22Rv1 (cell line): ENCODE measurements around the gene SLC9A7.

Experiments
- H3K27ac ChIP-seq: fragments of 450-650 bp; 2 replicates; pipeline ENCODE4 v1.5.1; 2017
- ZFX ChIP-seq: fragments of 450-650 bp; IDR thresholded peaks from 2 replicates; pipeline ENCODE4 v1.6.1; 2017; ENCODE audit warnings: antibody characterized with exemption, borderline replicate concordance
- TF ChIP-seq, protein P1 (sequence below): fragments of 450-650 bp; IDR thresholded peaks from 2 replicates; pipeline ENCODE4 v1.5.1; 2017; ENCODE audit warnings: mild to moderate bottlenecking

SLC9A7 gene

GRCh38 chrX:46687619-46688018, 71.3 kb downstream of the SLC9A7 start:
- no peak overlapping the region for H3K27ac ChIP-seq
- TF ChIP-seq, protein P1, sequence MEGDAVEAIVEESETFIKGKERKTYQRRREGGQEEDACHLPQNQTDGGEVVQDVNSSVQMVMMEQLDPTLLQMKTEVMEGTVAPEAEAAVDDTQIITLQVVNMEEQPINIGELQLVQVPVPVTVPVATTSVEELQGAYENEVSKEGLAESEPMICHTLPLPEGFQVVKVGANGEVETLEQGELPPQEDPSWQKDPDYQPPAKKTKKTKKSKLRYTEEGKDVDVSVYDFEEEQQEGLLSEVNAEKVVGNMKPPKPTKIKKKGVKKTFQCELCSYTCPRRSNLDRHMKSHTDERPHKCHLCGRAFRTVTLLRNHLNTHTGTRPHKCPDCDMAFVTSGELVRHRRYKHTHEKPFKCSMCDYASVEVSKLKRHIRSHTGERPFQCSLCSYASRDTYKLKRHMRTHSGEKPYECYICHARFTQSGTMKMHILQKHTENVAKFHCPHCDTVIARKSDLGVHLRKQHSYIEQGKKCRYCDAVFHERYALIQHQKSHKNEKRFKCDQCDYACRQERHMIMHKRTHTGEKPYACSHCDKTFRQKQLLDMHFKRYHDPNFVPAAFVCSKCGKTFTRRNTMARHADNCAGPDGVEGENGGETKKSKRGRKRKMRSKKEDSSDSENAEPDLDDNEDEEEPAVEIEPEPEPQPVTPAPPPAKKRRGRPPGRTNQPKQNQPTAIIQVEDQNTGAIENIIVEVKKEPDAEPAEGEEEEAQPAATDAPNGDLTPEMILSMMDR, result no peak
- no peak for TF ChIP-seq ZFX

- H3K27ac ChIP-seq, result no peak overlapping the region
- TF ChIP-seq, protein P1, result peak; percentile 79
- no peak for TF ChIP-seq ZFX
Observed at GRCh38 chrX:46686003-46686645, 72.8 kb downstream of the SLC9A7 start.

DNA sequence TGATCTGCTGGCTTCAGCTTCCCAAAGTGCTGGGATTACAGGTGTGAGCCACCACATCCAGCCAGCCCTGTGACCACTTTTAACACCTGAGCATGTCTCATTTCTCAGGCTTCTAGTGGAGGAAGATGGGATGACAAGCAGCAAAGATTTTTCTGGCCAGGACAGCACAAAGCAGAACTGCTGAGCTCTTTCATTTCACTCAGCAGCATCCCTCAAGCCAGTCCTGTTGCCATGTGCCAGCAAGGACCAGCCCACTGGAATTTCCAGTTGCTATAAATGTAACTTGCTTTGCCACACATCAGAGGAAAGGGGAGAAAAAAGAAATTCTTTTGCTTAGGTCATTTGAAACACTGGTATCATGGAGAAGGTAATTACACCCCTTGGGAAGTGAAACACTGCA, 75.9 kb downstream of the SLC9A7 start:
- TF ChIP-seq ZFX, result no peak
- TF ChIP-seq, protein P1, result no peak
- H3K27ac ChIP-seq, result no peak overlapping the region

GRCh38 chrX:46681849-46682248, 77.1 kb downstream of the SLC9A7 start:
- H3K27ac ChIP-seq, result no peak overlapping the region
- no peak for TF ChIP-seq ZFX
- TF ChIP-seq, protein P1, result no peak

- TF ChIP-seq, protein P1, result no peak
- TF ChIP-seq ZFX, result no peak
- no peak overlapping the region for H3K27ac ChIP-seq
Observed at GRCh38 chrX:46678232-46678631, 80.7 kb downstream of the SLC9A7 start.

DNA sequence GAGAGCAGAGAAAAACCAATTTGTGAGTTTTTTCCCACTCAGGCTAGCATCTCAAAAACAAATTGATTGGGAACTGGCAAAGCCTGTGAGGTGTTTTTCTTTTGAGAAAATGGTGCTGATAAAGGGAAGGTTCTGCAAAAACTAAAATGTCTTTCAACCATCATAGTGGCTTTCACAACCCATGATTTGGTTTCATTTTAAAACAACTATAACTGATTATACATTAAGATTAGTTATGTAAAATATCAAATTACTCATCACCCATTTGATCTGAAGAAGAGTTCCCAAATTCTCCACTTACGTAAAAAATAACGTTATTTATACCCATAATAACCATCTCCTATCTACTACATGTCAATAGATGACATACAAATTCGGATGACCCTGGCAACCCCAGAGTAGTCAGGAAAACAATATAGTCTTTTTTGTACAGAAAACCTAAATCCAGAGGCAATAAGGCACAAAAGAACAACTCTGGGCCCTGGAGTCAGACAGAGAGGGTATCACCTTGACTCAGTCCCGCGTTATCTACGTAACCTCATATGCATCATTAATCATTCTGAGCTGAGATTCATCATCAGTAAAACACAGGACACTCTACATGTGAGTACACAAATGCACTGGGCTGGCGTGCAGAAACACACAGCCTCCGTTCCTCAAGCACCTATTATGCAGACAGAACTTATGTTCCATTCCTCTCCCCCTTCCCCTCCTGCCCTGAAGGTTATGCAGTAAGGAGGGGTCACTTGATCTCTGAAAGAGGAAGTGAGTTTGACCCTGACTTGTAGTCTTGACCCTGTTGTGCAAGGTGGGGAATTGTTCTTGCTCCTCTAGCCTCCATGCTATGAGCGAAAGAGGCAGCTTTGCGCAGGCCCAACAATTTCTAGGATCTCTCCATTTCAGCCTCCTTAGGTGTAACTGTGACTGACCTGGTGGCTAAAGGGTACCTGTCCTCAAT, 82.2 kb downstream of the SLC9A7 start:
- TF ChIP-seq, protein P1, result no peak
- TF ChIP-seq ZFX, result no peak
- H3K27ac ChIP-seq, result no peak overlapping the region
